ENCODE measurements around the gene PLVAP. TPM values are rescaled to one million over a fixed set of nuclear protein-coding genes. Genes with fewer than 3 reads are reported as not detected.

PLVAP gene
- total and polyA plus RNA-seq, 9 of the 15 experiments (the other 6 are each of a cell fraction or from before 2014, with no cell fraction given): 0.09 to 0.84 (median 0.51) TPM; not detected in 4

DNA sequence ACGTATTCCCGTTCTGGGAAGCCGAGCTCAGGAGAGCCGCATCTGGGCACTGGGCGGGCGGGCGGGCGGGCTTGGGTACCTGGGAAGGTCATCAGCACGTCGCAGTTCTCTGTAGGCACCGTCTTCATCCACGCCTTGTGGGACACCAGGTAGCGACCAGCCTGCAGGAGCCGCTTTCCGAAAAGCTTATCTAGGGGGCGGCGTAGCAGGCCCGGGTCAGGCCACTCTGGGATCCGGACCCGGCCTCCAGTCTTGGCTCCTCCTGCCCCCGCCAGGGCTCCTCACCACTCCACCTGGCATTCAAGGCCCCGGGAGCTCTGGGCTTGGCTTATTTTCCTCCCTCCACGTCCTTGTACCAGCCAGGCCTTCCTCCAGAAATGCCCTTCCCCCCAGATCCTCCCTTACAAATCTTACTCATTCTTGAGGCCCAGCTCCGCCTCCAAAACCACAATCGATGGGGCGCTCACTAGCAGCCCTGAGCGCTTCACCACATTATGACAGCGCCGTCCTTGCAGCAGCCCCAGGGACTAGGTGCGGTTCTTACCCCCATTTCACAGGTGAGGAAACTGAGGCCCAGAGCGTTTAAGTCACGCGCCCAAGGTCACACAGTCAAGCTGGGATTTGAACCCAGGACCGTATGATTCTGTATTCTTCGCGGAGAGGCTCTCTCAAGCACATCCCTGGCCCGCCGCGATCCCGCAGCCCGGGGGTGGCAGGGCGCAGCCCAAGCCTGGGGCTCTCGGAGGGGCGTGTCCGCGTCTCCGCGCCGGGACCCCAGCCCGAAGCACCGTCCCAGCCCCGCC, 43.3 kb downstream of the PLVAP start (continued):
- TF ChIP-seq GATAD2A (IDR thresholded peaks at IDR 0.05) (0 out of 2 replicates have a peak, but pooled peaks have one; percentile 7), ZNF561 (CRISPR knock-in tag; conservative IDR thresholded peaks at IDR 0.05) (no peak), MTA3 (IDR thresholded peaks at IDR 0.05; ENCODE audit: borderline replicate concordance) (no peak; the same call in 1 of the 2 replicates), BACH1 (tag; IDR thresholded peaks at IDR 0.05) (no peak), EZH2 (IDR thresholded peaks at IDR 0.05; ENCODE audit: borderline replicate concordance, low read depth, low read length) (no peak), CHD2 (IDR thresholded peaks at IDR 0.05; ENCODE audit: low read depth, low read length) (0 out of 2 replicates have a peak, but pooled peaks have one; percentile 41), ZNF12 (CRISPR knock-in tag; IDR thresholded peaks at IDR 0.05) (peak; percentile 71), ZBTB1 (CRISPR knock-in tag; IDR thresholded peaks at IDR 0.05; ENCODE audit: borderline replicate concordance, low read depth) (no peak), KAT8 (IDR thresholded peaks at IDR 0.05; ENCODE audit: low read depth) (no peak), POLR2G (IDR thresholded peaks at IDR 0.05; ENCODE audit: low read depth, low read length) (no peak), ZNF586 (CRISPR knock-in tag; conservative IDR thresholded peaks at IDR 0.05) (0 out of 2 replicates have a peak, but pooled peaks have one; percentile 9)
- TF ChIP-seq, protein P1, sequence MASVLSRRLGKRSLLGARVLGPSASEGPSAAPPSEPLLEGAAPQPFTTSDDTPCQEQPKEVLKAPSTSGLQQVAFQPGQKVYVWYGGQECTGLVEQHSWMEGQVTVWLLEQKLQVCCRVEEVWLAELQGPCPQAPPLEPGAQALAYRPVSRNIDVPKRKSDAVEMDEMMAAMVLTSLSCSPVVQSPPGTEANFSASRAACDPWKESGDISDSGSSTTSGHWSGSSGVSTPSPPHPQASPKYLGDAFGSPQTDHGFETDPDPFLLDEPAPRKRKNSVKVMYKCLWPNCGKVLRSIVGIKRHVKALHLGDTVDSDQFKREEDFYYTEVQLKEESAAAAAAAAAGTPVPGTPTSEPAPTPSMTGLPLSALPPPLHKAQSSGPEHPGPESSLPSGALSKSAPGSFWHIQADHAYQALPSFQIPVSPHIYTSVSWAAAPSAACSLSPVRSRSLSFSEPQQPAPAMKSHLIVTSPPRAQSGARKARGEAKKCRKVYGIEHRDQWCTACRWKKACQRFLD (CRISPR knock-in tag; IDR thresholded peaks at IDR 0.05): no peak
- TF ChIP-seq, protein P2, sequence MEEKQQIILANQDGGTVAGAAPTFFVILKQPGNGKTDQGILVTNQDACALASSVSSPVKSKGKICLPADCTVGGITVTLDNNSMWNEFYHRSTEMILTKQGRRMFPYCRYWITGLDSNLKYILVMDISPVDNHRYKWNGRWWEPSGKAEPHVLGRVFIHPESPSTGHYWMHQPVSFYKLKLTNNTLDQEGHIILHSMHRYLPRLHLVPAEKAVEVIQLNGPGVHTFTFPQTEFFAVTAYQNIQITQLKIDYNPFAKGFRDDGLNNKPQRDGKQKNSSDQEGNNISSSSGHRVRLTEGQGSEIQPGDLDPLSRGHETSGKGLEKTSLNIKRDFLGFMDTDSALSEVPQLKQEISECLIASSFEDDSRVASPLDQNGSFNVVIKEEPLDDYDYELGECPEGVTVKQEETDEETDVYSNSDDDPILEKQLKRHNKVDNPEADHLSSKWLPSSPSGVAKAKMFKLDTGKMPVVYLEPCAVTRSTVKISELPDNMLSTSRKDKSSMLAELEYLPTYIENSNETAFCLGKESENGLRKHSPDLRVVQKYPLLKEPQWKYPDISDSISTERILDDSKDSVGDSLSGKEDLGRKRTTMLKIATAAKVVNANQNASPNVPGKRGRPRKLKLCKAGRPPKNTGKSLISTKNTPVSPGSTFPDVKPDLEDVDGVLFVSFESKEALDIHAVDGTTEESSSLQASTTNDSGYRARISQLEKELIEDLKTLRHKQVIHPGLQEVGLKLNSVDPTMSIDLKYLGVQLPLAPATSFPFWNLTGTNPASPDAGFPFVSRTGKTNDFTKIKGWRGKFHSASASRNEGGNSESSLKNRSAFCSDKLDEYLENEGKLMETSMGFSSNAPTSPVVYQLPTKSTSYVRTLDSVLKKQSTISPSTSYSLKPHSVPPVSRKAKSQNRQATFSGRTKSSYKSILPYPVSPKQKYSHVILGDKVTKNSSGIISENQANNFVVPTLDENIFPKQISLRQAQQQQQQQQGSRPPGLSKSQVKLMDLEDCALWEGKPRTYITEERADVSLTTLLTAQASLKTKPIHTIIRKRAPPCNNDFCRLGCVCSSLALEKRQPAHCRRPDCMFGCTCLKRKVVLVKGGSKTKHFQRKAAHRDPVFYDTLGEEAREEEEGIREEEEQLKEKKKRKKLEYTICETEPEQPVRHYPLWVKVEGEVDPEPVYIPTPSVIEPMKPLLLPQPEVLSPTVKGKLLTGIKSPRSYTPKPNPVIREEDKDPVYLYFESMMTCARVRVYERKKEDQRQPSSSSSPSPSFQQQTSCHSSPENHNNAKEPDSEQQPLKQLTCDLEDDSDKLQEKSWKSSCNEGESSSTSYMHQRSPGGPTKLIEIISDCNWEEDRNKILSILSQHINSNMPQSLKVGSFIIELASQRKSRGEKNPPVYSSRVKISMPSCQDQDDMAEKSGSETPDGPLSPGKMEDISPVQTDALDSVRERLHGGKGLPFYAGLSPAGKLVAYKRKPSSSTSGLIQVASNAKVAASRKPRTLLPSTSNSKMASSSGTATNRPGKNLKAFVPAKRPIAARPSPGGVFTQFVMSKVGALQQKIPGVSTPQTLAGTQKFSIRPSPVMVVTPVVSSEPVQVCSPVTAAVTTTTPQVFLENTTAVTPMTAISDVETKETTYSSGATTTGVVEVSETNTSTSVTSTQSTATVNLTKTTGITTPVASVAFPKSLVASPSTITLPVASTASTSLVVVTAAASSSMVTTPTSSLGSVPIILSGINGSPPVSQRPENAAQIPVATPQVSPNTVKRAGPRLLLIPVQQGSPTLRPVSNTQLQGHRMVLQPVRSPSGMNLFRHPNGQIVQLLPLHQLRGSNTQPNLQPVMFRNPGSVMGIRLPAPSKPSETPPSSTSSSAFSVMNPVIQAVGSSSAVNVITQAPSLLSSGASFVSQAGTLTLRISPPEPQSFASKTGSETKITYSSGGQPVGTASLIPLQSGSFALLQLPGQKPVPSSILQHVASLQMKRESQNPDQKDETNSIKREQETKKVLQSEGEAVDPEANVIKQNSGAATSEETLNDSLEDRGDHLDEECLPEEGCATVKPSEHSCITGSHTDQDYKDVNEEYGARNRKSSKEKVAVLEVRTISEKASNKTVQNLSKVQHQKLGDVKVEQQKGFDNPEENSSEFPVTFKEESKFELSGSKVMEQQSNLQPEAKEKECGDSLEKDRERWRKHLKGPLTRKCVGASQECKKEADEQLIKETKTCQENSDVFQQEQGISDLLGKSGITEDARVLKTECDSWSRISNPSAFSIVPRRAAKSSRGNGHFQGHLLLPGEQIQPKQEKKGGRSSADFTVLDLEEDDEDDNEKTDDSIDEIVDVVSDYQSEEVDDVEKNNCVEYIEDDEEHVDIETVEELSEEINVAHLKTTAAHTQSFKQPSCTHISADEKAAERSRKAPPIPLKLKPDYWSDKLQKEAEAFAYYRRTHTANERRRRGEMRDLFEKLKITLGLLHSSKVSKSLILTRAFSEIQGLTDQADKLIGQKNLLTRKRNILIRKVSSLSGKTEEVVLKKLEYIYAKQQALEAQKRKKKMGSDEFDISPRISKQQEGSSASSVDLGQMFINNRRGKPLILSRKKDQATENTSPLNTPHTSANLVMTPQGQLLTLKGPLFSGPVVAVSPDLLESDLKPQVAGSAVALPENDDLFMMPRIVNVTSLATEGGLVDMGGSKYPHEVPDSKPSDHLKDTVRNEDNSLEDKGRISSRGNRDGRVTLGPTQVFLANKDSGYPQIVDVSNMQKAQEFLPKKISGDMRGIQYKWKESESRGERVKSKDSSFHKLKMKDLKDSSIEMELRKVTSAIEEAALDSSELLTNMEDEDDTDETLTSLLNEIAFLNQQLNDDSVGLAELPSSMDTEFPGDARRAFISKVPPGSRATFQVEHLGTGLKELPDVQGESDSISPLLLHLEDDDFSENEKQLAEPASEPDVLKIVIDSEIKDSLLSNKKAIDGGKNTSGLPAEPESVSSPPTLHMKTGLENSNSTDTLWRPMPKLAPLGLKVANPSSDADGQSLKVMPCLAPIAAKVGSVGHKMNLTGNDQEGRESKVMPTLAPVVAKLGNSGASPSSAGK (IDR thresholded peaks at IDR 0.05): no peak
- TF ChIP-seq, protein P3, sequence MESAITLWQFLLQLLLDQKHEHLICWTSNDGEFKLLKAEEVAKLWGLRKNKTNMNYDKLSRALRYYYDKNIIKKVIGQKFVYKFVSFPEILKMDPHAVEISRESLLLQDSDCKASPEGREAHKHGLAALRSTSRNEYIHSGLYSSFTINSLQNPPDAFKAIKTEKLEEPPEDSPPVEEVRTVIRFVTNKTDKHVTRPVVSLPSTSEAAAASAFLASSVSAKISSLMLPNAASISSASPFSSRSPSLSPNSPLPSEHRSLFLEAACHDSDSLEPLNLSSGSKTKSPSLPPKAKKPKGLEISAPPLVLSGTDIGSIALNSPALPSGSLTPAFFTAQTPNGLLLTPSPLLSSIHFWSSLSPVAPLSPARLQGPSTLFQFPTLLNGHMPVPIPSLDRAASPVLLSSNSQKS (CRISPR knock-in tag; IDR thresholded peaks at IDR 0.05): no peak

Measured in K562 (cell line).